GDM1 (cell line): ENCODE data around the gene CSNK1D.
A peak's percentile ranks its signal among the peaks of the same experiment; 100 is the strongest.

Experiments
- DNase-seq: peaks from one replicate; lab custom pipeline; 2025; lab: John Stamatoyannopoulos, UW

Gene CSNK1D

GRCh38 chr17:82240506-82241182 is 32.9 kb downstream of the CSNK1D start:
- no peak for DNase-seq

GRCh38 chr17:82239926-82240505 is 33.5 kb downstream of the CSNK1D start:
- no peak for DNase-seq

GRCh38 chr17:82239401-82239925 is 34.0 kb downstream of the CSNK1D start:
- DNase-seq: no peak

- DNase-seq: no peak
These were observed 34.9 kb downstream of the CSNK1D start for GRCh38 chr17:82238472-82239201.

- DNase-seq: no peak
These were observed 35.6 kb downstream of the CSNK1D start for GRCh38 chr17:82237746-82238471.

- no peak for DNase-seq
These were observed 36.3 kb downstream of the CSNK1D start for GRCh38 chr17:82237083-82237745.

- no peak for DNase-seq
These were observed 37.1 kb downstream of the CSNK1D start for GRCh38 chr17:82236142-82236971.

GRCh38 chr17:82235775-82236141 is 37.7 kb downstream of the CSNK1D start:
- DNase-seq: no peak

GRCh38 chr17:82235056-82235774 is 38.3 kb downstream of the CSNK1D start:
- DNase-seq: no peak

- DNase-seq: no peak
These were observed 39.1 kb downstream of the CSNK1D start for GRCh38 chr17:82234211-82235055.

GRCh38 chr17:82232876-82233785 is 40.4 kb downstream of the CSNK1D start:
- no peak for DNase-seq

GRCh38 chr17:82232322-82232820 is 41.1 kb downstream of the CSNK1D start:
- DNase-seq: no peak

- peak; percentile 51 for DNase-seq
These were observed 41.8 kb downstream of the CSNK1D start for GRCh38 chr17:82231562-82232321.

GRCh38 chr17:82231312-82231561 is 42.3 kb downstream of the CSNK1D start:
- no peak for DNase-seq

- DNase-seq: peak; percentile 35
These were observed 42.7 kb downstream of the CSNK1D start for GRCh38 chr17:82230609-82231311.

- no peak for DNase-seq
These were observed 43.5 kb downstream of the CSNK1D start for GRCh38 chr17:82229698-82230608.
